Endothelial cell of umbilical vein (primary cell): ENCODE measurements around the gene MRGPRE. TPM values are rescaled to one million over a fixed set of nuclear protein-coding genes. Genes with fewer than 3 reads are reported as not detected.

ENCODE experiments used
- BruUV-seq: library from RNA; stranded (reverse); fragments of 400-500 nt; replicated peaks from 2 replicates; lab custom pipeline; 2021; lab: Mats Ljungman, UMichigan
- CTCF ChIA-PET: fragments of 300-600, 350-600 bp; sonication (Branson Sonifier 250); formaldehyde crosslinking; loops from one replicate; lab custom pipeline; 2021; ENCODE audit warnings: antibody characterized with exemption, inconsistent platforms; lab: Charles Lee
- POLR2A ChIA-PET: fragments of 300-600, 350-600 bp; sonication (Branson Sonifier 250); formaldehyde crosslinking; loops from one replicate; lab custom pipeline; 2021; ENCODE audit warnings: antibody characterized with exemption, inconsistent platforms; lab: Charles Lee
- DNase-seq: peaks from one replicate; pipeline ENCODE4 v3.0.0-alpha.2; 2011; ENCODE audit warnings: low read depth, low spot score
- FAIRE-seq: peaks from 2 replicates; lab custom pipeline; 2011; peaks lifted over from hg19 to GRCh38; lab: Jason Lieb, UNC
- H2AFZ ChIP-seq: 2 replicates; pipeline ENCODE4 v1.6.0; 2012; ENCODE audit warnings: low read depth, low read length, control low read depth, inconsistent platforms
- H3K27ac ChIP-seq: 2 replicates; pipeline ENCODE4 v1.5.1; 2011; ENCODE audit warnings: low read depth, mild to moderate bottlenecking, control low read depth, low read length, moderate library complexity; ENCODE audit not compliant: insufficient read depth
- H3K27me3 ChIP-seq, 2 experiments: 2 replicates each; pipeline versions ENCODE4 v1.6.0 to v1.6.1; 2011; ENCODE audit warnings: low read length in 2 of 2, mixed read lengths in 1 of 2; ENCODE audit not compliant: control insufficient read depth in 2 of 2, insufficient read depth in 2 of 2
- H3K36me3 ChIP-seq, 2 experiments: 2 replicates in 1 of 2; 3 replicates in 1 of 2; pipeline ENCODE4 v1.5.1; 2011; ENCODE audit warnings: low read length in 2 of 2, mild to moderate bottlenecking in 1 of 2, moderate library complexity in 1 of 2; ENCODE audit not compliant: control insufficient read depth in 2 of 2, insufficient read depth in 2 of 2; ENCODE audit errors: extremely low read depth in 1 of 2
- H3K4me1 ChIP-seq: 3 replicates; pipeline ENCODE4 v1.5.1; 2011; ENCODE audit warnings: mild to moderate bottlenecking, low read length; ENCODE audit not compliant: control insufficient read depth, insufficient read depth; ENCODE audit errors: extremely low read depth
- H3K4me2 ChIP-seq: 2 replicates; pipeline ENCODE4 v1.6.1; 2011; ENCODE audit warnings: low read length, control low read depth, mixed read lengths; ENCODE audit not compliant: insufficient read depth
- H3K4me3 ChIP-seq, 3 experiments: fragments of 200-600 bp in 1 of 3; sonication (generic), shearing (Covaris generic) in 1 of 3; replicated peaks in 1 of 3; 2 replicates each; pipeline ENCODE4 v1.5.1; 2011 to 2016; ENCODE audit warnings: control low read depth in 3 of 3, low read length in 3 of 3, mild to moderate bottlenecking in 2 of 3, inconsistent platforms in 1 of 3, low read depth in 1 of 3, moderate library complexity in 1 of 3; ENCODE audit not compliant: insufficient read depth in 1 of 3
- H3K79me2 ChIP-seq: 2 replicates; pipeline ENCODE4 v1.6.0; 2012; ENCODE audit warnings: low read length, inconsistent platforms; ENCODE audit not compliant: control insufficient read depth, insufficient read depth
- H3K9ac ChIP-seq: replicated peaks from 2 replicates; pipeline ENCODE3; 2011; ENCODE audit warnings: low read length, control low read depth; ENCODE audit not compliant: insufficient read depth; ENCODE audit errors: extremely low read depth
- H3K9me1 ChIP-seq: replicated peaks from 3 replicates; pipeline ENCODE4 v1.6.0; 2011; ENCODE audit warnings: mild to moderate bottlenecking, low read length; ENCODE audit not compliant: control insufficient read depth, insufficient read depth; ENCODE audit errors: extremely low read depth
- H3K9me3 ChIP-seq: replicated peaks from 2 replicates; pipeline ENCODE4 v1.5.1; 2012; ENCODE audit warnings: low read length, inconsistent platforms; ENCODE audit not compliant: control insufficient read depth, insufficient read depth
- H4K20me1 ChIP-seq: replicated peaks from 2 replicates; pipeline ENCODE3; 2011; ENCODE audit warnings: mild to moderate bottlenecking, low read length; ENCODE audit not compliant: control insufficient read depth, insufficient read depth; ENCODE audit errors: extremely low read depth
- EZH2 ChIP-seq: IDR thresholded peaks from 2 replicates; pipeline ENCODE4 v1.6.1; 2012; ENCODE audit warnings: borderline replicate concordance, low read depth, mild to moderate bottlenecking, moderate library complexity, low read length, inconsistent platforms; ENCODE audit not compliant: severe bottlenecking
- FOS ChIP-seq: IDR thresholded peaks from 2 replicates; pipeline ENCODE4 v1.6.1; 2011; ENCODE audit warnings: mild to moderate bottlenecking, low read length, moderate library complexity, borderline replicate concordance; ENCODE audit not compliant: insufficient read depth
- GATA2 ChIP-seq: IDR thresholded peaks from 2 replicates; pipeline ENCODE4 v1.7.0; 2011; ENCODE audit warnings: low read depth, mild to moderate bottlenecking, moderate library complexity, mixed read lengths, low read length; ENCODE audit not compliant: insufficient read length, insufficient read depth
- JUN ChIP-seq: IDR thresholded peaks from 2 replicates; pipeline ENCODE4 v1.6.1; 2011; ENCODE audit warnings: borderline replicate concordance, low read depth; ENCODE audit not compliant: insufficient read length, insufficient read depth
- MYC ChIP-seq: IDR thresholded peaks from one replicate; pipeline ENCODE4 v1.6.1; 2011; ENCODE audit warnings: mild to moderate bottlenecking, low read depth, low read length
- POLR2A ChIP-seq: IDR thresholded peaks from 2 replicates; pipeline ENCODE4 v1.6.1; 2012; ENCODE audit warnings: low read depth, mild to moderate bottlenecking, control low read depth, low read length
- POLR2AphosphoS5 ChIP-seq: IDR thresholded peaks from 2 replicates; pipeline ENCODE4 v1.6.1; 2012; ENCODE audit warnings: low read depth, mild to moderate bottlenecking, control low read depth, low read length, moderate library complexity; ENCODE audit not compliant: insufficient read depth
- dilution Hi-C: fragments of 300-500 bp; cut with MboI; formaldehyde crosslinking; loops from one replicate; pipeline ENCODE4 v1.15.0; 2019; ENCODE audit warnings: low sequenced_read_pairs; ENCODE audit not compliant: extremely low pct_ligation_motif_present
- intact Hi-C: fragments of 100-400 bp; cut with micrococcal nuclease; formaldehyde crosslinking; loops from one replicate; pipeline ENCODE4 v1.10.0; 2022
- polyA plus RNA-seq, 4 experiments: library from polyadenylated mRNA; depleted of rRNA in 3 of 4; stranded (reverse) in 3 of 4; unstranded in 1 of 4; fragments of >200 nt; gene quantifications; 2 replicates each; pipeline versions ENCODE4 v1.2.1 to v1.2.3, GENCODE V29; 2011 to 2012; ENCODE audit warnings: missing spikeins in 1 of 4
- total RNA-seq: library from RNA; stranded (reverse); gene quantifications from 2 replicates; pipeline ENCODE4 v1.2.3, GENCODE V29; 2021
- TF ChIP-seq, protein P1 (sequence below): IDR thresholded peaks from 2 replicates; pipeline ENCODE4 v1.6.1; 2011; ENCODE audit not compliant: insufficient read depth, insufficient read length
- TF ChIP-seq, protein P2 (sequence below), 2 donors: IDR thresholded peaks; 1 replicate in 1 of 2; 2 replicates in 1 of 2; pipeline ENCODE4 v1.5.1; 2011; ENCODE audit warnings: low read length in 2 of 2, mild to moderate bottlenecking in 2 of 2, moderate library complexity in 2 of 2, control low read depth in 1 of 2, inconsistent platforms in 1 of 2, low read depth in 1 of 2; ENCODE audit not compliant: insufficient read depth in 1 of 2; ENCODE audit errors: extremely low read depth in 1 of 2

The MRGPRE gene
- total and polyA plus RNA-seq, 2 donors (not counting 3 experiments of a cell fraction or from before 2014, with no cell fraction given), result not detected

DNA sequence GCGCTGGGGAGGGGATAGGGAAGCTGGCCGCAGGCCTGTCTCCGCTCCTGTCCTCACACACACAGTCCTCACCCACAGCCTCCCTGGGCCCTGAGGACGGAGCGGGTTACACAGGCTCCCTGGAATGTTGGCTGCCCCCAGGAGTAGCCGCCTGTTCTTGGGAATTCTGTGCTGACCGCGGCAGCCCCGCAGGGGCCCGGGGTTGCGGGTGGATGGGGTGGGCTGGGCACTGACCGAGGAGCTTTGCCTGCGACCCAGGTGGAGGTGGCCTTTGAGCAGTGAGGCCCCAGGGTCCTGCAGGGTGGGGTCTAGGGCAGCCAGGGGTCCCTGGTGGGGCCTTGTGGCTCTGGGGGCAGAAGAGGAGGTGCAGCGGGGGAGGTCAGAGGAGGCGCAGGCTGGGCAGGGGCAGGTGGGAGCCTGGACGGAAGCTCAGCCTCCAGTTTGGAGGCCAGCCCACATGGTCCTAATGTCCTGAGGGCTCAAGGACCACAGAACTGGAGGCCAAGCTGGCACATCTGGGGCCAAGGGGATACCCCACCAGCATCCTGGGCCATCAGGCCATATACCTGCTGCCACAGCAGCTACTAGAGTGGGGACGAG lies 7.0 kb downstream of the MRGPRE start:
- POLR2A ChIA-PET, result no interaction called here

More for the DNA sequence above, 7.0 kb downstream of the MRGPRE start:
- DNase-seq (no peak), FAIRE-seq (no peak)
- Histone ChIP-seq H4K20me1 (no peaks in the 10 kb centered on the region), H3K4me3 (no peak overlapping the region), H3K4me1 (no peaks in the 10 kb centered on the region), H3K4me2 (no peak overlapping the region), H3K9me1 (no peaks in the 10 kb centered on the region), H3K36me3 (no peaks in the 10 kb centered on the region), H3K27ac (no peak overlapping the region), H2AFZ (no peak overlapping the region), H3K27me3 (no peaks in the 10 kb centered on the region), H3K79me2 (no peaks in the 10 kb centered on the region), H3K9ac (no peak overlapping the region), H3K9me3 (no peaks in the 10 kb centered on the region)
- no TSS peak for BruUV-seq
- CTCF ChIA-PET, result interaction anchor here (1.0 to 3.2 kb wide), 2 partner anchors 139 to 183 kb away, joined by 3 to 18 read pairs; no protein-coding TSS in a partner anchor
- intact Hi-C loops (no loop called here), dilution Hi-C loops (no loop called here)
- no peak for TF ChIP-seq JUN
- no peak for TF ChIP-seq POLR2AphosphoS5
- no peak for TF ChIP-seq FOS
- no peak for TF ChIP-seq MYC
- no peak for TF ChIP-seq EZH2
- no peak for TF ChIP-seq POLR2A
- no peak for TF ChIP-seq GATA2
- TF ChIP-seq, protein P1, sequence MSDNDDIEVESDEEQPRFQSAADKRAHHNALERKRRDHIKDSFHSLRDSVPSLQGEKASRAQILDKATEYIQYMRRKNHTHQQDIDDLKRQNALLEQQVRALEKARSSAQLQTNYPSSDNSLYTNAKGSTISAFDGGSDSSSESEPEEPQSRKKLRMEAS, result no peak
- TF ChIP-seq, protein P2, sequence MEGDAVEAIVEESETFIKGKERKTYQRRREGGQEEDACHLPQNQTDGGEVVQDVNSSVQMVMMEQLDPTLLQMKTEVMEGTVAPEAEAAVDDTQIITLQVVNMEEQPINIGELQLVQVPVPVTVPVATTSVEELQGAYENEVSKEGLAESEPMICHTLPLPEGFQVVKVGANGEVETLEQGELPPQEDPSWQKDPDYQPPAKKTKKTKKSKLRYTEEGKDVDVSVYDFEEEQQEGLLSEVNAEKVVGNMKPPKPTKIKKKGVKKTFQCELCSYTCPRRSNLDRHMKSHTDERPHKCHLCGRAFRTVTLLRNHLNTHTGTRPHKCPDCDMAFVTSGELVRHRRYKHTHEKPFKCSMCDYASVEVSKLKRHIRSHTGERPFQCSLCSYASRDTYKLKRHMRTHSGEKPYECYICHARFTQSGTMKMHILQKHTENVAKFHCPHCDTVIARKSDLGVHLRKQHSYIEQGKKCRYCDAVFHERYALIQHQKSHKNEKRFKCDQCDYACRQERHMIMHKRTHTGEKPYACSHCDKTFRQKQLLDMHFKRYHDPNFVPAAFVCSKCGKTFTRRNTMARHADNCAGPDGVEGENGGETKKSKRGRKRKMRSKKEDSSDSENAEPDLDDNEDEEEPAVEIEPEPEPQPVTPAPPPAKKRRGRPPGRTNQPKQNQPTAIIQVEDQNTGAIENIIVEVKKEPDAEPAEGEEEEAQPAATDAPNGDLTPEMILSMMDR (IDR thresholded peaks at IDR 0.05; ENCODE audit: extremely low read depth in 1 of 2, insufficient read depth in 1 of 2, low read depth in 1 of 2, low read length in 2 of 2), result no peak
